Osteocyte (in vitro differentiated cells): Measurements from ENCODE around the gene PGRMC1. TPM values are rescaled to one million over a fixed set of nuclear protein-coding genes. Genes with fewer than 3 reads are reported as not detected.

Experiments used
- DNase-seq: peaks from one replicate; pipeline ENCODE4 v3.0.0; 2021; ENCODE audit warnings: mixed read lengths; ENCODE audit not compliant: unreplicated experiment; ENCODE audit errors: extremely low spot score
- H3K27ac Mint-ChIP-seq: one replicate; pipeline ENCODE4 v1.8.0; 2021; ENCODE audit warnings: mild to moderate bottlenecking, mixed read lengths; ENCODE audit not compliant: unreplicated experiment
- H3K27me3 Mint-ChIP-seq: one replicate; pipeline ENCODE4 v1.8.0; 2021; ENCODE audit warnings: mixed read lengths; ENCODE audit not compliant: unreplicated experiment
- H3K36me3 Mint-ChIP-seq: one replicate; pipeline ENCODE4 v1.8.0; 2021; ENCODE audit warnings: mixed read lengths; ENCODE audit not compliant: unreplicated experiment
- H3K4me1 Mint-ChIP-seq: one replicate; pipeline ENCODE4 v1.8.0; 2021; ENCODE audit warnings: mixed read lengths; ENCODE audit not compliant: unreplicated experiment
- H3K4me3 Mint-ChIP-seq: one replicate; pipeline ENCODE4 v1.8.0; 2021; ENCODE audit warnings: mild to moderate bottlenecking, moderate library complexity, mixed read lengths; ENCODE audit not compliant: unreplicated experiment
- H3K9me3 Mint-ChIP-seq: one replicate; pipeline ENCODE4 v1.8.0; 2021; ENCODE audit warnings: mixed read lengths; ENCODE audit not compliant: unreplicated experiment
- CTCF ChIP-seq: fragments of 200-600 bp; sonication (generic); IDR thresholded peaks from 2 replicates; pipeline ENCODE4 v1.5.0; 2021; ENCODE audit warnings: antibody characterized with exemption, mild to moderate bottlenecking, moderate library complexity
- long read RNA-seq: library from polyadenylated mRNA; unstranded; transcript quantifications from one replicate; pipeline ENCODE4 v2.0.0, GENCODE V29; 2021
- total RNA-seq: library from RNA; stranded (reverse); gene quantifications from 2 replicates; pipeline ENCODE4 v1.2.1, GENCODE V29; 2021

Gene PGRMC1
- 61.9 and 66.9 TPM in 2 replicates for total RNA-seq
- long read RNA-seq, transcript PGRMC1-201 (3 exons, 1,911 nt): major isoform, 748 of 759 reads
- long read RNA-seq, partial matches to known transcripts: 3 of 759 reads
- long read RNA-seq, other reads (novel, unspliced or antisense): 8 of 759 reads

- Mint-ChIP-seq H3K36me3 (no peaks in the 10 kb centered on the region), H3K27ac (peak within 1 kb of the TSS; percentile 70), H3K27me3 (no peaks in the 10 kb centered on the region), H3K9me3 (peaks cover 6% of the 10 kb centered on the region), H3K4me1 (peaks cover 22% of the 10 kb centered on the region), H3K4me3 (peak within 1 kb of the TSS; percentile 83)
- DNase-seq: peak; percentile 91
- TF ChIP-seq CTCF: no peak
These were observed at the start of gene PGRMC1 for GRCh38 chrX:119235872-119236622. TSS of gene PGRMC1 (plus strand) at chrX:119236285. CDS start at chrX:119236364, 79 bp downstream.

GRCh38 chrX:119186763-119187162 is 49.3 kb upstream of the PGRMC1 start:
- TF ChIP-seq CTCF: no peak
- H3K27me3 Mint-ChIP-seq: peaks cover 6% of the 10 kb centered on the region
- DNase-seq: peak; percentile 42
- H3K9me3 Mint-ChIP-seq: peaks cover 16% of the 10 kb centered on the region
- no peaks in the 10 kb centered on the region for H3K36me3 Mint-ChIP-seq
- no peaks in the 10 kb centered on the region for H3K4me1 Mint-ChIP-seq
- H3K27ac Mint-ChIP-seq: no peak overlapping the region
- H3K4me3 Mint-ChIP-seq: no peak overlapping the region

GRCh38 chrX:119187298-119187697 is 48.8 kb upstream of the PGRMC1 start:
- H3K9me3 Mint-ChIP-seq: peaks cover 16% of the 10 kb centered on the region

GRCh38 chrX:119189115-119189514 is 47.0 kb upstream of the PGRMC1 start:
- Mint-ChIP-seq H3K9me3 (peaks cover 11% of the 10 kb centered on the region), H3K4me3 (no peak overlapping the region), H3K27ac (no peak overlapping the region), H3K4me1 (no peaks in the 10 kb centered on the region), H3K36me3 (no peaks in the 10 kb centered on the region), H3K27me3 (no peaks in the 10 kb centered on the region)
- TF ChIP-seq CTCF: no peak
- no peak for DNase-seq

More at GRCh38 chrX:119187298-119187697, 48.8 kb upstream of the PGRMC1 start:
- TF ChIP-seq CTCF: no peak
- Mint-ChIP-seq H3K4me3 (no peak overlapping the region), H3K27me3 (peaks cover 6% of the 10 kb centered on the region), H3K4me1 (no peaks in the 10 kb centered on the region), H3K36me3 (no peaks in the 10 kb centered on the region), H3K27ac (no peak overlapping the region)
- peak; percentile 13 for DNase-seq

GRCh38 chrX:119189595-119189994 is 46.5 kb upstream of the PGRMC1 start:
- Mint-ChIP-seq H3K4me3 (no peak overlapping the region), H3K36me3 (no peaks in the 10 kb centered on the region), H3K4me1 (no peaks in the 10 kb centered on the region), H3K9me3 (peaks cover 11% of the 10 kb centered on the region), H3K27me3 (no peaks in the 10 kb centered on the region), H3K27ac (no peak overlapping the region)
- no peak for DNase-seq
- no peak for TF ChIP-seq CTCF
